GM12878 (cell line): ENCODE results near the gene UMAD1. TPM values are rescaled to one million over a fixed set of nuclear protein-coding genes. Genes with fewer than 3 reads are reported as not detected.

Experiments
- ATAC-seq: fragments of 200-7000 bp; cut with Tn5 transposase; 3 replicates; pipeline ENCODE4 v1.9.1; 2020; ENCODE audit warnings: mild to moderate bottlenecking, moderate library complexity
- BruUV-seq: library from RNA; stranded (reverse); fragments of 400-500 nt; replicated peaks from 2 replicates; lab custom pipeline; 2021; lab: Mats Ljungman, UMichigan
- CTCF ChIA-PET: fragments of 300-600 bp; sonication (Branson Sonifier 250); formaldehyde crosslinking; extraction: SDS; loops from one replicate; lab custom pipeline; 2021; ENCODE audit warnings: inconsistent platforms; lab: Yijun Ruan, JAX
- POLR2A ChIA-PET: fragments of 350-600 bp; formaldehyde crosslinking; extraction: SDS; loops from one replicate; lab custom pipeline; 2021; ENCODE audit warnings: inconsistent platforms; lab: Charles Lee
- RAD21 ChIA-PET: fragments of 300-600 bp; sonication (Branson Sonifier 250); formaldehyde crosslinking; loops from one replicate; lab custom pipeline; 2023; ENCODE audit warnings: antibody characterized with exemption; ENCODE audit not compliant: unreplicated experiment; lab: Charles Lee
- SMC1A ChIA-PET: fragments of 300-600 bp; sonication (Branson Sonifier 250); formaldehyde crosslinking; loops from one replicate; lab custom pipeline; 2023; ENCODE audit not compliant: unreplicated experiment, uncharacterized antibody; lab: Charles Lee
- DNase-seq: peaks from one replicate; pipeline ENCODE4 v3.0.0-alpha.2; 2011; ENCODE audit warnings: low read depth, low spot score
- FAIRE-seq: peaks from 3 replicates; lab custom pipeline; 2011; peaks lifted over from hg19 to GRCh38; lab: Jason Lieb, UNC
- H2AFZ ChIP-seq: 2 replicates; pipeline ENCODE4 v1.6.0; 2011; ENCODE audit warnings: low read depth, low read length, control low read depth; ENCODE audit not compliant: control insufficient read depth
- H3K27ac ChIP-seq: 2 replicates; pipeline ENCODE4 v1.5.1; 2011; ENCODE audit warnings: control low read depth; ENCODE audit not compliant: control insufficient read depth, insufficient read depth
- H3K27me3 ChIP-seq, 2 experiments: replicated peaks in 1 of 2; 2 replicates each; pipeline versions ENCODE4 v1.6.0 to v1.6.1; 2011; ENCODE audit warnings: low read length in 1 of 2; ENCODE audit not compliant: control insufficient read depth in 2 of 2, insufficient read depth in 2 of 2
- H3K36me3 ChIP-seq, 2 experiments: 2 replicates each; pipeline ENCODE4 v1.5.1; 2011; ENCODE audit warnings: low read length in 1 of 2; ENCODE audit not compliant: control insufficient read depth in 2 of 2, insufficient read depth in 2 of 2
- H3K4me1 ChIP-seq: 2 replicates; pipeline ENCODE4 v1.6.1; 2011; ENCODE audit warnings: mild to moderate bottlenecking, low read length, moderate library complexity, mixed read lengths; ENCODE audit not compliant: control insufficient read depth, insufficient read depth
- H3K4me2 ChIP-seq: 2 replicates; pipeline ENCODE4 v1.6.0; 2011; ENCODE audit warnings: control low read depth; ENCODE audit not compliant: control insufficient read depth, insufficient read depth
- H3K4me3 ChIP-seq: fragments of 200-600 bp; sonication (generic); 2 replicates; pipeline ENCODE4 v1.5.1; 2016
- H3K79me2 ChIP-seq: 2 replicates; pipeline ENCODE4 v1.6.0; 2011; ENCODE audit warnings: low read length; ENCODE audit not compliant: control insufficient read depth, insufficient read depth
- H3K9ac ChIP-seq: 2 replicates; pipeline ENCODE4 v1.8.0; 2011; ENCODE audit warnings: low read length, control low read depth, mixed read lengths; ENCODE audit not compliant: control insufficient read depth, insufficient read depth
- H3K9me3 ChIP-seq: replicated peaks from 3 replicates; pipeline ENCODE4 v1.5.1; 2011; ENCODE audit warnings: mild to moderate bottlenecking, low read length; ENCODE audit not compliant: control insufficient read depth, insufficient read depth
- H4K20me1 ChIP-seq: 2 replicates; pipeline ENCODE4 v1.6.0; 2011; ENCODE audit not compliant: control insufficient read depth, insufficient read depth
- HCFC1 ChIP-seq: fragments of 150-350 bp; IDR thresholded peaks from 2 replicates; pipeline ENCODE4 v1.6.1; 2014; ENCODE audit warnings: low read length
- MYB ChIP-seq: fragments of 150-350 bp; IDR thresholded peaks from 2 replicates; pipeline ENCODE4 v1.6.1; 2014; ENCODE audit warnings: mild to moderate bottlenecking, low read depth, low read length, borderline replicate concordance
- NFIC ChIP-seq: IDR thresholded peaks from 2 replicates; pipeline ENCODE4 v1.6.1; 2012; ENCODE audit warnings: low read depth, mild to moderate bottlenecking, inconsistent platforms, low read length, moderate library complexity
- POLR2A ChIP-seq: IDR thresholded peaks from 2 replicates; pipeline ENCODE4 v1.6.1; 2011; ENCODE audit warnings: low read depth, mild to moderate bottlenecking, low read length
- POLR2AphosphoS2 ChIP-seq: IDR thresholded peaks from 2 replicates; pipeline ENCODE4 v1.6.1; 2011; ENCODE audit warnings: low read depth, mild to moderate bottlenecking, low read length, improper control_type of control experiment, moderate library complexity
- SIN3A ChIP-seq: IDR thresholded peaks from 2 replicates; pipeline ENCODE4 v1.6.1; 2012; ENCODE audit warnings: low read depth, low read length, improper control_type of control experiment
- SPI1 ChIP-seq: IDR thresholded peaks from 2 replicates; pipeline ENCODE4 v1.6.1; 2011; ENCODE audit warnings: low read depth, mild to moderate bottlenecking, low read length, moderate library complexity, borderline replicate concordance; ENCODE audit not compliant: insufficient read depth
- YY1 ChIP-seq: IDR thresholded peaks from 2 replicates; pipeline ENCODE4 v1.6.1; 2011; ENCODE audit warnings: low read depth, mild to moderate bottlenecking, low read length
- WGBS: methylation state at CpG from one replicate; pipeline ENCODE4 v1.1.6; 2016; ENCODE audit warnings: low lambda C conversion rate; ENCODE audit not compliant: insufficient replicate concordance, insufficient coverage; ENCODE audit errors: missing lambda C conversion rate; 5-methylcytosine and 5-hydroxymethylcytosine counted together
- in situ Hi-C: fragments of 300-500 bp; cut with MboI; formaldehyde crosslinking; loops from 9 replicates; pipeline ENCODE4 v1.14.3; 2018; ENCODE audit warnings: mixed read lengths
- intact Hi-C: fragments of 100-400 bp; cut with micrococcal nuclease; formaldehyde crosslinking; loops from one replicate; pipeline ENCODE4 v1.14.2; 2022; ENCODE audit not compliant: unreplicated experiment
- polyA plus RNA-seq, 11 experiments: library from polyadenylated mRNA; depleted of rRNA in 4 of 11; unstranded in 6 of 11; stranded (reverse) in 5 of 11; fragments of >200 nt; fragmentation: Nextera tagmentation in 4 of 11; fragmentation: Illumina TruSeq in 1 of 11; extraction: Ambion mirVana in 4 of 11; extraction: Trizol in 1 of 11; gene quantifications; 1 replicate in 1 of 11; 2 replicates in 10 of 11; pipeline versions ENCODE4 v1.2.1 to v1.2.3, GENCODE V29; 2011 to 2016; ENCODE audit warnings: inconsistent platforms in 2 of 11, missing spikeins in 2 of 11, low read depth in 1 of 11
- total RNA-seq, 4 experiments: library from RNA; depleted of rRNA in 3 of 4; stranded (reverse); fragments of >200 nt in 3 of 4; fragmentation: Illumina TruSeq in 1 of 4; extraction: Trizol in 1 of 4; gene quantifications; 2 replicates each; pipeline versions ENCODE4 v1.2.1 to v1.2.3, GENCODE V29; 2013 to 2021
- TF ChIP-seq, protein P1 (sequence below): fragments of 450-650 bp; formaldehyde crosslinking; IDR thresholded peaks from 2 replicates; pipeline ENCODE4 v1.4.0; 2020; ENCODE audit warnings: mild to moderate bottlenecking, moderate library complexity
- TF ChIP-seq, protein P2 (sequence below): IDR thresholded peaks from 2 replicates; pipeline ENCODE4 v1.6.1; 2012; ENCODE audit warnings: low read depth, low read length, improper control_type of control experiment
- TF ChIP-seq, protein P3 (sequence below): fragments of 450-650 bp; IDR thresholded peaks from 2 replicates; pipeline ENCODE4 v1.6.1; 2017; ENCODE audit warnings: mild to moderate bottlenecking, low read depth, inconsistent platforms; ENCODE audit not compliant: poor library complexity, severe bottlenecking
- TF ChIP-seq, protein P4 (sequence below): fragments of 450-650 bp; IDR thresholded peaks from 2 replicates; pipeline ENCODE4 v1.6.1; 2016; ENCODE audit warnings: mild to moderate bottlenecking

The UMAD1 gene
- total and polyA plus RNA-seq, 10 of the 15 experiments (the other 5 are each of a cell fraction or from before 2014, with no cell fraction given), result 6.0 to 28.6 (median 9.3) TPM

DNA sequence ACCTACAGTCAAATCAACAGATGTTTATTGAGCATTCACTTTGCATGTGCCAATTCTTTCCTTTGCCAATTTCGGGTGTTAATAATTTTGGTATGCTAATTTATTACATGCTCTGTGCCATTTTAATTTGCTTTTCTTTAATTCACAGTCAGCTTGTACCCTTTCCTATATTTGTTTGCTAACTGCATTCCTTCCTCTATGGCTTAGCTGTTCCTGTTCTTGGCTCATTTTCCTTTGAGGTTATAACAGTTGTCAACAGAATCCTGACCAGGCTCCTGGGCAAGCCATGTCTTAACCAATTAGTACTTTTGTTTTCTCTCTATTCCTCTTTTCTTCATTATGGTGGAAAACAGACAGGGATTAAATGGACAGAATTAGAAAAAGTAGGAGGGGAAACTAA, 151.5 kb downstream of the UMAD1 start:
- Histone ChIP-seq H4K20me1 (no peaks in the 10 kb centered on the region), H3K9ac (no peak overlapping the region), H2AFZ (no peak overlapping the region), H3K4me2 (no peak overlapping the region), H3K9me3 (no peaks in the 10 kb centered on the region; the same call in 2 of the 3 replicates), H3K4me1 (peaks cover 11% of the 10 kb centered on the region), H3K4me3 (no peak overlapping the region), H3K79me2 (no peaks in the 10 kb centered on the region), H3K27ac (no peak overlapping the region), H3K27me3 (no peaks in the 10 kb centered on the region), H3K36me3 (no peaks in the 10 kb centered on the region)
- no TSS peak for BruUV-seq
- FAIRE-seq (no peak), ATAC-seq (no peak), DNase-seq (no peak)
- ChIA-PET POLR2A (interaction anchor here (0.9 to 1.5 kb wide), 3 partner anchors 8 to 25 kb away, joined by 3 read pairs; no protein-coding TSS in a partner anchor), CTCF (interaction anchor here (0.6 to 1.7 kb wide), 3 partner anchors 12 to 46 kb away, joined by 3 to 7 read pairs (median 3); no protein-coding TSS in a partner anchor), RAD21 (interaction anchor here (0.8 to 2.6 kb wide), 7 partner anchors 8 to 398 kb away, joined by 3 to 11 read pairs (median 3); no protein-coding TSS in a partner anchor), SMC1A (interaction anchor here (0.8 to 5.6 kb wide), 12 partner anchors 11 to 160 kb away, joined by 3 to 45 read pairs (median 4); no protein-coding TSS in a partner anchor)
- 84% methylated on average over 1 of the region's 1 CpG for WGBS
- in situ Hi-C loops (no loop called here), intact Hi-C loops (no loop called here)
- TF ChIP-seq, protein P1, sequence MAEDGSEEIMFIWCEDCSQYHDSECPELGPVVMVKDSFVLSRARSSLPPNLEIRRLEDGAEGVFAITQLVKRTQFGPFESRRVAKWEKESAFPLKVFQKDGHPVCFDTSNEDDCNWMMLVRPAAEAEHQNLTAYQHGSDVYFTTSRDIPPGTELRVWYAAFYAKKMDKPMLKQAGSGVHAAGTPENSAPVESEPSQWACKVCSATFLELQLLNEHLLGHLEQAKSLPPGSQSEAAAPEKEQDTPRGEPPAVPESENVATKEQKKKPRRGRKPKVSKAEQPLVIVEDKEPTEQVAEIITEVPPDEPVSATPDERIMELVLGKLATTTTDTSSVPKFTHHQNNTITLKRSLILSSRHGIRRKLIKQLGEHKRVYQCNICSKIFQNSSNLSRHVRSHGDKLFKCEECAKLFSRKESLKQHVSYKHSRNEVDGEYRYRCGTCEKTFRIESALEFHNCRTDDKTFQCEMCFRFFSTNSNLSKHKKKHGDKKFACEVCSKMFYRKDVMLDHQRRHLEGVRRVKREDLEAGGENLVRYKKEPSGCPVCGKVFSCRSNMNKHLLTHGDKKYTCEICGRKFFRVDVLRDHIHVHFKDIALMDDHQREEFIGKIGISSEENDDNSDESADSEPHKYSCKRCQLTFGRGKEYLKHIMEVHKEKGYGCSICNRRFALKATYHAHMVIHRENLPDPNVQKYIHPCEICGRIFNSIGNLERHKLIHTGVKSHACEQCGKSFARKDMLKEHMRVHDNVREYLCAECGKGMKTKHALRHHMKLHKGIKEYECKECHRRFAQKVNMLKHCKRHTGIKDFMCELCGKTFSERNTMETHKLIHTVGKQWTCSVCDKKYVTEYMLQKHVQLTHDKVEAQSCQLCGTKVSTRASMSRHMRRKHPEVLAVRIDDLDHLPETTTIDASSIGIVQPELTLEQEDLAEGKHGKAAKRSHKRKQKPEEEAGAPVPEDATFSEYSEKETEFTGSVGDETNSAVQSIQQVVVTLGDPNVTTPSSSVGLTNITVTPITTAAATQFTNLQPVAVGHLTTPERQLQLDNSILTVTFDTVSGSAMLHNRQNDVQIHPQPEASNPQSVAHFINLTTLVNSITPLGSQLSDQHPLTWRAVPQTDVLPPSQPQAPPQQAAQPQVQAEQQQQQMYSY, result no peak
- TF ChIP-seq SPI1 (no peak), POLR2A (no peak), MYB (no peak), NFIC (no peak), POLR2AphosphoS2 (no peak), SIN3A (no peak), HCFC1 (no peak), YY1 (no peak)
- TF ChIP-seq, protein P2, sequence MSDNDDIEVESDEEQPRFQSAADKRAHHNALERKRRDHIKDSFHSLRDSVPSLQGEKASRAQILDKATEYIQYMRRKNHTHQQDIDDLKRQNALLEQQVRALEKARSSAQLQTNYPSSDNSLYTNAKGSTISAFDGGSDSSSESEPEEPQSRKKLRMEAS, result no peak
- TF ChIP-seq, protein P3, sequence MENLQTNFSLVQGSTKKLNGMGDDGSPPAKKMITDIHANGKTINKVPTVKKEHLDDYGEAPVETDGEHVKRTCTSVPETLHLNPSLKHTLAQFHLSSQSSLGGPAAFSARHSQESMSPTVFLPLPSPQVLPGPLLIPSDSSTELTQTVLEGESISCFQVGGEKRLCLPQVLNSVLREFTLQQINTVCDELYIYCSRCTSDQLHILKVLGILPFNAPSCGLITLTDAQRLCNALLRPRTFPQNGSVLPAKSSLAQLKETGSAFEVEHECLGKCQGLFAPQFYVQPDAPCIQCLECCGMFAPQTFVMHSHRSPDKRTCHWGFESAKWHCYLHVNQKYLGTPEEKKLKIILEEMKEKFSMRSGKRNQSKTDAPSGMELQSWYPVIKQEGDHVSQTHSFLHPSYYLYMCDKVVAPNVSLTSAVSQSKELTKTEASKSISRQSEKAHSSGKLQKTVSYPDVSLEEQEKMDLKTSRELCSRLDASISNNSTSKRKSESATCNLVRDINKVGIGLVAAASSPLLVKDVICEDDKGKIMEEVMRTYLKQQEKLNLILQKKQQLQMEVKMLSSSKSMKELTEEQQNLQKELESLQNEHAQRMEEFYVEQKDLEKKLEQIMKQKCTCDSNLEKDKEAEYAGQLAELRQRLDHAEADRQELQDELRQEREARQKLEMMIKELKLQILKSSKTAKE, result no peak
- TF ChIP-seq, protein P4, sequence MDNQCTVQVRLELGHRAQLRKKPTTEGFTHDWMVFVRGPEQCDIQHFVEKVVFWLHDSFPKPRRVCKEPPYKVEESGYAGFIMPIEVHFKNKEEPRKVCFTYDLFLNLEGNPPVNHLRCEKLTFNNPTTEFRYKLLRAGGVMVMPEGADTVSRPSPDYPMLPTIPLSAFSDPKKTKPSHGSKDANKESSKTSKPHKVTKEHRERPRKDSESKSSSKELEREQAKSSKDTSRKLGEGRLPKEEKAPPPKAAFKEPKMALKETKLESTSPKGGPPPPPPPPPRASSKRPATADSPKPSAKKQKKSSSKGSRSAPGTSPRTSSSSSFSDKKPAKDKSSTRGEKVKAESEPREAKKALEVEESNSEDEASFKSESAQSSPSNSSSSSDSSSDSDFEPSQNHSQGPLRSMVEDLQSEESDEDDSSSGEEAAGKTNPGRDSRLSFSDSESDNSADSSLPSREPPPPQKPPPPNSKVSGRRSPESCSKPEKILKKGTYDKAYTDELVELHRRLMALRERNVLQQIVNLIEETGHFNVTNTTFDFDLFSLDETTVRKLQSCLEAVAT, result no peak
